CD4-positive, alpha-beta T cell treated with Interleukin-4 for 4 hours (primary cell): Measurements from ENCODE around the gene STPG2.

Source experiments
- DNase-seq: peaks from one replicate; pipeline ENCODE4 v3.0.0-alpha.2; 2020

STPG2 gene

GRCh38 chr4:98143001-98143899 is at the start of gene STPG2:
Gene STPG2, minus strand, starts transcription at chr4:98143476.
- peak; percentile 93 for DNase-seq

- DNase-seq, result no peak
Measured at GRCh38 chr4:98185279-98185678, 42.0 kb upstream of the STPG2 start.

DNA sequence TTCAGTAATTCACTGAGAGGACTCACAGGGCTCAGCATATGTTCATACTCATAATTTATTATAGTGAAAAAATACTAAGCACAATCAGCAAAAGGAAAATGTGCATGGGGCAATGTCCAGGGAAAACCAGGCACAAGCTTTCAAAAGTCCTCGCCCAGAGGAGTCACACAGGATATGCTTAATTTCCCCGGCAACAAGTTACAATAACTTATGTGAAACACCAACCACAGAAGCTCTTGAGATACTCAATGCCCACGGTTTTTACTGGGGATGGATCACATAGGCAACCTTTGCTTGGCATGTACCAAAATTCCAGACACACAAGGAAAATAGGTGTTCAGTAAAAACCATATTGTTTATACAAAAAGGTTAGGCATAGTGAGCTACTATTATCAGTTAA is 38.5 kb upstream of the STPG2 start:
- DNase-seq, result no peak

DNA sequence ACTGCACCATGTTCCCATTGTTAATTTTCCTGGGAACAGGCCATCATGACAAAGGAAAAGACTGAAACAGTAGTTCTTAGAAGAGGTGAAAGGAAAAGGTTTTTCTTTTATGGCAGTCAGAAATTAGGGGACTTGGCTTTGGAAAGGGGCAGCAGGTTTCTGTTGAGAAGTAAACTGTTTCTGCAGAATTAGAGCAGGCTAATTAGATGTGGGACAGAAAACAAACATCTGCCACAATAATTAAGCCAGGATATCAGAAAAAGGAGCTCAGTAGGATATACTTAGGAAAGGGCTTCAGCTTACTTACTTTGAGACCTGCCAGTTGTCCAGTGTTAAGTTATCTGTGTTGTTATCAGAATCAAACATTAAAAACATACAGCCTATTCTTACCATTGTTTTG is 36.7 kb upstream of the STPG2 start:
- DNase-seq, result no peak

- DNase-seq, result no peak
Measured at GRCh38 chr4:98176531-98176930, 33.3 kb upstream of the STPG2 start.

- DNase-seq, result no peak
Measured at GRCh38 chr4:98170035-98170434, 26.8 kb upstream of the STPG2 start.

DNA sequence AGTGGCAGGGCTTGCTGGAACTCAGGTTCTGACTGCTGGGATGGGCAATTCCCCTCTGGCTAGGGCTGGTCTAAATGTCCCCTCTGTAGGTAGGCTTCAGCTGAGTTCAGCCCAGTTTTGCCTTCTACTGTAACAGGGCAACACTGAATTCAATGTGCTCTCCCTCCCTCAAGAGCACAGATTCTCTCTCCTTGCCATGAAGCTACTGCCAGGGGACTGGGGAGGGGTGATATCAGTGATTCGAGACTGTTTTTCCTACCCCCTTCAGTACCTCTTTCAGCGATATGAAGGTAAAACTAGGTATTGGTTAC is 23.4 kb upstream of the STPG2 start:
- DNase-seq, result no peak

- DNase-seq, result no peak
Measured at GRCh38 chr4:98166025-98166730, 22.9 kb upstream of the STPG2 start.

DNA sequence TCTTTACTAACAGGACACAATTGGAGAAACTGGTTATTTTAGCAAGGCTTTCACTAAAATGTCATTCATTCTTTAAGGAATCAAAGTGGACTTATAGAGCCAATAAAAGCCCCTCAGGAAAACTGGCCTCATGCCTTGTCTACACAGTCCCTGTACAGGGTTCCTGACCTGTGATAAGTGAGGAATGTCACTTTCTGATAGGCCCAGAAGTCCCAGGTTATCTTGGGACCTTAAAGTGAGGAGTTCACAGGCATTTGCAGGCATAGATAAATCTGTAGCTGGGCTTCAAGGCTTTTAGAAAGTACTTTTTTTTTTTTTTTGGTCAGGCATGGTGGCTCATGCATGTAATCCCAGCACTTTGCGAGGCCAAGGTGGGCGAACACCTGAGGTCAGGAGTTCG is 19.4 kb upstream of the STPG2 start:
- DNase-seq, result no peak

DNA sequence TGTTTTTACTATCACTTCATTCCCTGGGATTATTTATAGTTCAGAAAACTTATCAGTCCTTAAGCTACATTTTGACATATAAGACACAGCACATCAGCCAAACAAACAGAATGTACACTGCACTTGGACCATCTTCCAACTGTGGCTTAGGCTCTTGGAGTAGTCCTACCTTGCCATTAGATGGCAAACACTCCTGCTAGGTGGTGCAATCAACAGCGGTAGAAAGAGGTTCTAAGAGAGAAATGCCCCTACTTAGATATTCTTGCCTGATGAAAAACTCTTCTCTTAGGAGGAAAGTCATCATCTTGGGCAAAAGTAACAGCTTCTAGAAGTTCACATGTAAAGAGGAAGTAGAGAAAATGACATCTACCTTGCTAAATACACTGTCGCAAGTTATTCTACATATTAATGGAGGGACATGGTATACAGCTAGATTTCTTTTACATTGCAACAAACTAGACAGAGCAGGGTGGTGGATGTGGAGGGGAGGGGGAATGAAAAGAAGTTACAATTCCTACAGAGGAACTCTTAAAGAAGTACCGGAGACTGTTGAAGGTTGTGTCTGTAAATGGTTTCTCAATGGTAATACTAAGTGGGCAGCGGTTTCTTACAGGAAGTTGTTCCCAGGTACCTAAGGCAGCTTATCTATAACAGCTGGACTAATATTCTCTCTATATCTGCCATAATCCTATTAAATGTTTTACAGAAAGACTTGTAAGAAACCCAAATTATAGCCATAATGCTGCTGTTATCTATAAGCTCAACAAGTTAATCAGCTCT is 8.1 kb upstream of the STPG2 start:
- no peak for DNase-seq

- no peak for DNase-seq
Measured at GRCh38 chr4:98150092-98150761, 7.0 kb upstream of the STPG2 start.

GRCh38 chr4:98148856-98149255 is 5.6 kb upstream of the STPG2 start:
- DNase-seq, result peak; percentile 8

DNA sequence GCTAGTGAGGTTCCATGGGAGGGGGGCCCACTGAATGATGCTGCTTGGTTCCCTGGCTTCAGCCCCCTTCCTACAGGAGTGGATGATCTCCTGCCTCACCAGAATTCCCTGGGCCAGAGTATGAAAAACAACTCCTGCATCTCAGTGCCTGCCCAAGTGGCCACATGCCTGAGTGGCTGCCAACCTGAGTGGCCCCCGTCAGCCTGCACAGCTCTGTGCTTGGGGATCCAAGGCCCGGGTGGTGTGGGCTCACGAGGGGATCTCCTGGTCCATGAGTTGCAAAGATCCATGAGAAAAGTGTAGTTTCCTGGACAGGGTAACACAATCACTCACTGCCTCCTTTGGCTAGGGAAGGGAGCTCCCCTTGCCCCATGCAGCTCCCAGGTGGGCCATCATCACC is 17.1 kb downstream of the STPG2 start:
- DNase-seq, result no peak

DNA sequence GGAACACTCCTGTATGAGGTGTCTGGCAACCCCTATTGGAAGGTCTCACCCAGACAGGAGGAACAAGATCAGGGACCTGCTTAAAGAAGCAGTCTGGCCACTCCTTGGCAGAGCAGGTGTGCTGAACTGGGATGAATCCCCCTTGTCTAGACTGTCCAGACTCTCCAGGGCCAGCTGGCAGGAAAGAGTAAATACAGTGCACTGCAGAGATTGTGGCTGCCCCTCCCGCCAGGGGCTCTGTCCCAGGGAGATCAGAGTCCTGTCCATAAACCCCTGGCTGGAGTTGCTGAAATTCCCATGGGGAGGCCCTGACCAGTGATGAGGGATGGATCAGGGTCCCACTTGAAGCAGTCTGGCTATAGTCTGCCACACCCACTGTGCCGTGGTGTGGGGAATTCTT is 17.7 kb downstream of the STPG2 start:
- no peak for DNase-seq

DNA sequence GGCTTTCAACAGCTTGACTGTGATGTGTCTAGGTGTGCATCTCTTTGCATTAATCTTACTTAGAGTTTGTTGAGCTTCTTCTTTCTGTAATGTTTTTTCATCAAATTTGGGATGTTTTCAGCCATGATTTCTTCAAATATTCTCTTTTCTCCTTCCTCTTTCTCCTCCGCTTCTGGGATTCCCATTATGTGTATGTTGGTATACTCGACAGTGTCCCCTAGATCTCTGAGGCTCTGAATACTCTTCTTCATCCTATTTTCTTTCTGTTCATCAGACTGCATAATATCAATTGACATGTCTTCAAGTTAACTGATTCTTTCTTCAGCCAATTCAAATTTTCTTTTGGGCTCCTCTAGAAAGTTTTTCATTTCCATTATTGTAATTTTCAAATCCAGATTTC is 25.9 kb downstream of the STPG2 start:
- no peak for DNase-seq

DNA sequence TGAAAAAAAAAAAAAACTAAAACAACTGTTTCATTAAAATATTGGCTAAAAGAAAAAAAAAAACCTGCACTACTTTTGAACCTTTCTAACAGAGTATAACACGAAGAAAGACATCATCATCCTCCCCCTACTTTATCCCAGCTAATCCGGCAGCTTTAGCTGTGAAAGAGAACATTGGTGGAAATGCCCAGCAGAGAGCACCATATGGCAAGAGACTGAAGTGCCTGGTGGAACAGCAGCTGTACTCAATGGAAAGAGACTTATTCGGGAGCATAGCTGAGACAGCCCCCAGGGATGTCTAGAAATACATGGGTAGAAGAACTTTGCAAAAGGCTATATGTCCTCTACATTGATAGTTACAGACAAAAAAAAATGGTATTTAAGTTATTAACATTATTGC is 30.3 kb downstream of the STPG2 start:
- no peak for DNase-seq

- DNase-seq, result no peak
Measured at GRCh38 chr4:98110929-98111328, 32.3 kb downstream of the STPG2 start.

- no peak for DNase-seq
Measured at GRCh38 chr4:98110214-98110613, 33.1 kb downstream of the STPG2 start.

GRCh38 chr4:98102660-98103059 is 40.6 kb downstream of the STPG2 start:
- no peak for DNase-seq

DNA sequence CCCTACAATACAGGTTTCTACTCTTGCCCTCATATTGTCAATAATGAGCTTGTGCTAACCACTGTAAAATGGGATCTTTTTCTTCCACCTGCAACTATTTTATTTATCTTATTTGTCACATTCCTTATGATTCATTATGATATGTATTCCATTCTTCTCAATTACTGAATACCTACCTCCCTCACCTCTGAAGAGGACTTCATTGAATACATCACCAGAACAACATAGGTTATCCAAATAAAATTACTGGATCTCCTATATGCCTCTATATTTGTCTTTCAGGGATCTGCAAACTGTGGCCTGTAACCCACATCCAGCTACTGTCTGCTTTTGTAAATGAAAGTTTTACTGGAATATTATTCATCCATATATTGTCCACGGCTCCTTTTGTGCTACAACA is 41.3 kb downstream of the STPG2 start:
- no peak for DNase-seq

- no peak for DNase-seq
Measured at GRCh38 chr4:98098764-98099163, 44.5 kb downstream of the STPG2 start.

DNA sequence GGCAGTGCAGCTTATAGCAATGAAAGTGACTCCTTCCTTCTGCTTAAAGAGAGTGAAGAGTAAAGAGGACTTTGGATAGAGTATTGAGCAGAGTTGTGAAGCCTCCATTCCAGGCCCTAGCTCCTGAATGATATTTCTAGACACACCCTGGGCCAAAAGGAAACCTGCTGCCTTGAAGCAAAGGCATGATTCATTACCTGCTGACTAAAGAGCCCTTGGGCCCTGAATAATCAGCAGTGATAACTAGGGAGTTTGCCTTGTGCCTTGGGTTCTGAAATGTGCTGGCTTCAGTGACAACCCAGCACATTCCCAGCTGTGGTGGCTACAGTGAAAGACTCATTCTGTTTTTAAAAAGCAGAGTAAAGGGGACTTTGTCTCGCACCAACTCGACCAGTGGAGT is 49.2 kb downstream of the STPG2 start:
- no peak for DNase-seq

DNA sequence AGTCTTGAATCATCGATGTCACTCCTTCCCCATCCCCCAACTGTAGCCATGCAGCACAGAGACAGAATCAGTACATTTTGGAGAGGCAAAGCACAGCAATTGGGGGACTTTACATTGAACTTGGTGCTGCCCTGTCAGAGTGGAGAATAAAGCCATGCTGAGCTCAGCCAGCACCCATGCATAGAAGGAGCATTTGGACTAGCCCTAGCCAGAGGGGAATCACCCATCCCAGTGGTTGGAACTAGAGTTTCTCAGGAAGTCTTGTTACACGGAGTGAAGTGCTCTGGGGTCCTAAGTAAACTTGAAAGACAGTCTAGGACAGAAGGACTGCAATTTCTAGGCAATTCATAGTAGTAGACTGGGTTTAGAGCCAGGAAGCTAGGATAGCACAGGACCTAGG is 49.6 kb downstream of the STPG2 start:
- DNase-seq, result no peak
